HG02943 (cell line): ENCODE data around the gene POLA1.

Source experiments
- ATAC-seq: cut with Tn5 transposase; IDR thresholded peaks from one replicate; pipeline ENCODE4 v1.9.1; 2021; ENCODE audit warnings: mild to moderate bottlenecking, low read depth, moderate library complexity; ENCODE audit not compliant: unreplicated experiment

POLA1 gene

GRCh38 chrX:25004485-25005032 lies 310.8 kb downstream of the POLA1 start:
- no peak for ATAC-seq

GRCh38 chrX:25005034-25005381 lies 311.3 kb downstream of the POLA1 start:
- no peak for ATAC-seq

DNA sequence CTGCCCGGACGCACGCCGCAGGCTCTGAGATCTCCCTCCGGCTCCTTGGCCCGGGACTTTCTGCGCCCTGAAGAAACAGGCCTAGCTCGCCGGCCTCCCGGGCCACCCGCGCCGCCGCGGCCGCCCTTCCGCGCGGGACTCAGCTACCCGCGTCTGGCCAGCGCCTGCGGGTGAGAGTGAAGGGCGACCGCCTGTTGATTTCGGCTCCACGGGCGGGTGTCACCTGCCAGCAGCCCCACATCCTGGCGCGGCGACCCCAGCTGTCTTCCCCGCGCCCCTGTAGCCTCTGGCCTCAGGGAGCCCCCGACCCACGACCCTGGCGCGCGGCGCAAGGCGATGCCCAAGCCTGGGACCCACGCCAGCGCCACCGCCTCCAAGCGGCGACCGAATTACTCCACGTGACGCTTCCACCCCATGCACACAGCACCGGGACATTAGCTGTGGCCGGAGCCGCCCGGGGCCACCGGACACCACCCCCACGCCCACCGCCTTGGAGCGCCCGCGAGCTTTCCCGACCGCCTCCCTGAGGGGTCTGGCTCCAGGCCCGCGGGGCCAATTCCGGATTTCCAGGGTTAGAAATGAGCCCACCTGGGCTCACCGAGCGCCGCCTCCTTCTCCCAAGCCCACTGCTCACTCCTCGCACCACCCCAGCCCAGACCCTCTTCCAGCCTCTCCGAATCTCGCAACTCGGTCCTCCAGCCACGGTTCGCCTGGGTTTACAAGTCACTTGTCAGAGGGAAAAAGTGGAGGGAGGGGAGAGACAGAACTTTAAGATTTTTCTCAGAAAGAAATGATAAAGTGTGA lies 311.9 kb downstream of the POLA1 start:
- no peak for ATAC-seq

GRCh38 chrX:25006586-25007058 lies 312.9 kb downstream of the POLA1 start:
- ATAC-seq: no peak

GRCh38 chrX:25007059-25008053 lies 313.6 kb downstream of the POLA1 start:
- no peak for ATAC-seq

GRCh38 chrX:25009407-25009806 lies 315.7 kb downstream of the POLA1 start:
- ATAC-seq: no peak

- no peak for ATAC-seq
Observed at GRCh38 chrX:25010784-25011588, 317.3 kb downstream of the POLA1 start.

GRCh38 chrX:25011589-25012432 lies 318.1 kb downstream of the POLA1 start:
- ATAC-seq: no peak

GRCh38 chrX:25012433-25012735 lies 318.7 kb downstream of the POLA1 start:
- ATAC-seq: no peak

GRCh38 chrX:25012793-25013631 lies 319.3 kb downstream of the POLA1 start:
- no peak for ATAC-seq

- ATAC-seq: no peak
Observed at GRCh38 chrX:25013632-25014365, 320.1 kb downstream of the POLA1 start.

DNA sequence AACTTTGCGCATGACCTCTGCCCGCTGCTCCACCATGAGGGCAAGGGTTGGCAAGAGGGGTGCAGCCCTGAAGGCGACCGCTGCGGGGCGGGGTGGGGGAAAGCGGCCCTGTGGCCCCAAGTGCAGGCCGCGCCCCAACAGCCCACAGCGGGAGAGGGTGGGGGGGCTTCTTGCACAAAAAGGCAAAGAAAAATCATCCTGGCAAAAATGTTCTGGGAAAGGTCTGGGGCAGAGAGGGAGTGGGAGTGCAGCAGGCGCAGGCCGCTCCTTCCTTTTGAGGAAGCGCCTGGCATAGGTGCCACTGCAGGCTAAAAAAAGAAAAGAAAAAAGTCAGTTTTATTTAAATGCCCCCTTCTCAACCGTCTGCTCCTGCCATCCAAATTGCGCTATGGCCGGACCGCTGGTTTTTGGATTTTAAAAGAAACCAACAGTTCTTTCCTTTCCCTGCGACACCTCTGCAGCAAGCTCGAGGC lies 320.7 kb downstream of the POLA1 start:
- no peak for ATAC-seq

GRCh38 chrX:25015486-25016360 lies 322.0 kb downstream of the POLA1 start, which contains the start of gene ARX:
TSS of gene ARX (minus strand) at chrX:25015965. CDS start at chrX:25015737, 228 bp downstream.
- ATAC-seq: no peak

- ATAC-seq: no peak
Observed at GRCh38 chrX:25016361-25016671, 322.6 kb downstream of the POLA1 start.

DNA sequence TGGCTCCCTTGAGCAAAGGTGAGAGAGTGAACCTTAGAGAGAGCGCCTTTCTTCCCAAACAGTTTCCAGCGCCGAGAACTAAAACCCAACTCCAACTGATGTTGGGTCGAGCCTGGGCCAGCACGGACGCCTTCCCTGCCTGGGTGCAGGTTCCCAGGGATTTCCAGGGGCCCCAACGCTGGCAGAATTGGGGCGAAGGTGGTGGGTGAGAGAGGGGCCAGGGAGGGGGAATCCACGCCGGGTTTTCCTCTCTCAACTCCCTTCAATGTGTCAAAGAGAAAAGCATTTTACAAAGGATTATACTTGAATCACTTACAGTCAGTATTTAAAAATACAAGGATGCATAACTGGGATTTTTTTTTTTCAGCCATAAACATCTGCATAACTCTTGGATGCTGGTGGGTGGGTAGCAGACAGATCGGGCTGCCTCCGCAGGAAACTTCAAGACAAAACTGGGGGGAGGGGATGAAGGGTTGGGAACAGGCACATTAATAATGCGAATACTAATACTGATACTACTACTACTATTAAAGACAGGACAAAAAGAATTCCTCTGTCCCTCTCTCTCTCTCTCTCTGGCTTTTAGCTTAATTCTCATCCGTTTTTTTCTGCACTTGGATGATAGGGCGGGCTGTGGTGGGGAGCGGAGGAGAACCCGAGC lies 323.4 kb downstream of the POLA1 start:
- ATAC-seq: no peak

DNA sequence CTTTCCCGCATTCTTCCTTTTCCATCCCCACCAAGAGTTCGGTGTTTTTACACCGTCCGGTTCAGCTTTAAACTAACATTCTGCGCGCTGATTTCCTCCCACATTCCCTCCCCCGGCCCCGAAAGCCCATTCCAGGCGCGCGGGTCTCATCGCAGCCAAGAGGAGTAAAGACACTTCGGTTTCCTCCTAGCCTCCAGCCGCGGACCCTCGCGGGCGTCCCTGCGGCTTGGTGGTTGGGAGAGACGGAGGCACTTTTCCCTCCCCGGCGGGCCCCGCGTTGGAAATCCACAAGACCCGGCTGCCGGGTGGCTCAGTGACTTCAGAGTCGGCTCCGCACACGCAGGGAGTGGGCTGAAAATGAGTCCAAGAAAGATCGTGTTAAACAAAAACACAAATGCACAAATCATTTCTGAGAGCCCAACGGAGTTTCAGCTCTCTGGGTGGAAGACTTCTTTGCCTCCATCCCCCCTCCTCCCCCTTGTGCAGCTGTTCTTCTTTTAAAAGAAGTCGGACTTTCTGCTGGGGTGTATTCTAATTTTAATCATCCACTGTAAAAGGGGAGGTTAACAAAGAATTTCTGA lies 324.0 kb downstream of the POLA1 start:
- no peak for ATAC-seq
